ENCODE measurements around the gene AGBL4.

The AGBL4 gene

DNA sequence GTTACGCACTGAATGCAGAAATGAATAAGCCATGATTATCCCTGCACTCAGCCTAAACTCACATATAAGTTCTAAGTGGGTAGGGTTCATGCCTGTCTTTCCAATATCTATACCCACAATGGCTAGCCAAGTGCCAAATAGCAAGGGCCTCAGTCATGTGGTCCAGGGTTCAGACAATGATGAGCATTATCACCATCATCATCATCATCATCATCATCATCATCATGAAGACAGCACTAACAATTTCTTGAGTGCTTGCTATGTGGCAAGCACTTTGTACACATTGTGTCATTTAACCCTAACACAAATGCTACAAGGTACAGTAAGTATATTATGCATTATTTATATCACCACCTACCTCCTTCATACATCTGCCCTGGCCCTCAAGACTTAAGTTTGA is 500.0 kb downstream of the AGBL4 start:
- no peaks in the 10 kb centered on the region for H3K36me3 ChIP-seq
- H3K27me3 ChIP-seq, result no peaks in the 10 kb centered on the region
- H3K9me3 ChIP-seq, result no peaks in the 10 kb centered on the region
- no peak overlapping the region for H3K27ac ChIP-seq
- TF ChIP-seq, protein P1, sequence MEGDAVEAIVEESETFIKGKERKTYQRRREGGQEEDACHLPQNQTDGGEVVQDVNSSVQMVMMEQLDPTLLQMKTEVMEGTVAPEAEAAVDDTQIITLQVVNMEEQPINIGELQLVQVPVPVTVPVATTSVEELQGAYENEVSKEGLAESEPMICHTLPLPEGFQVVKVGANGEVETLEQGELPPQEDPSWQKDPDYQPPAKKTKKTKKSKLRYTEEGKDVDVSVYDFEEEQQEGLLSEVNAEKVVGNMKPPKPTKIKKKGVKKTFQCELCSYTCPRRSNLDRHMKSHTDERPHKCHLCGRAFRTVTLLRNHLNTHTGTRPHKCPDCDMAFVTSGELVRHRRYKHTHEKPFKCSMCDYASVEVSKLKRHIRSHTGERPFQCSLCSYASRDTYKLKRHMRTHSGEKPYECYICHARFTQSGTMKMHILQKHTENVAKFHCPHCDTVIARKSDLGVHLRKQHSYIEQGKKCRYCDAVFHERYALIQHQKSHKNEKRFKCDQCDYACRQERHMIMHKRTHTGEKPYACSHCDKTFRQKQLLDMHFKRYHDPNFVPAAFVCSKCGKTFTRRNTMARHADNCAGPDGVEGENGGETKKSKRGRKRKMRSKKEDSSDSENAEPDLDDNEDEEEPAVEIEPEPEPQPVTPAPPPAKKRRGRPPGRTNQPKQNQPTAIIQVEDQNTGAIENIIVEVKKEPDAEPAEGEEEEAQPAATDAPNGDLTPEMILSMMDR (IDR thresholded peaks at IDR 0.05), result no peak
- no peak overlapping the region for H3K4me3 ChIP-seq (ENCODE audit: low read depth in 1 of 2, low read length in 1 of 2)
- no peaks in the 10 kb centered on the region for H3K4me1 ChIP-seq (ENCODE audit: control insufficient read depth in 1 of 2, insufficient read depth in 1 of 2, low read depth in 1 of 2, low read length in 1 of 2)

DNA sequence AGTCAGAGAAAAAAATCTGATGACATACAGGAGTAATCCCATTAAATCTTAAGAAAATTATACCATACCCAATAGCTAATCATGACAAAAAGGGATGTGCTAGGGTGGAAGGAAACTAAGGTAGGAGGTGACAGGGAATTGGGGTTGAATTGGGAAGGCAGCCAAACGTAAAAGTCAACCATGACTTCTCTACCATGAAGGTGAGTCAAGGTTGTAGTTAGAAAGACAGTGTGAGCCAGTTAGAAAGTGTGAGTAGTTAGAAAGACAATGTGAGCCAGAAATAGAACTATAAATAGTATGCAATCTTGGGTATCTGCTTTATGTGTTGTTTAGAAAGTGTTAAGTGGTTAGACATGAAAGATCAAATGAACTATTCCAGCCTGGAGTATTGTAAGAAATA is 556.8 kb downstream of the AGBL4 start:
- Histone ChIP-seq H3K4me3 (ENCODE audit: low read depth in 1 of 2, low read length in 1 of 2) (no peak overlapping the region), H3K36me3 (no peaks in the 10 kb centered on the region), H3K9me3 (no peaks in the 10 kb centered on the region), H3K4me1 (ENCODE audit: control insufficient read depth in 1 of 2, insufficient read depth in 1 of 2, low read depth in 1 of 2, low read length in 1 of 2) (no peaks in the 10 kb centered on the region), H3K27me3 (no peaks in the 10 kb centered on the region), H3K27ac (no peak overlapping the region)
- TF ChIP-seq, protein P1 (IDR thresholded peaks at IDR 0.05), result no peak

DNA sequence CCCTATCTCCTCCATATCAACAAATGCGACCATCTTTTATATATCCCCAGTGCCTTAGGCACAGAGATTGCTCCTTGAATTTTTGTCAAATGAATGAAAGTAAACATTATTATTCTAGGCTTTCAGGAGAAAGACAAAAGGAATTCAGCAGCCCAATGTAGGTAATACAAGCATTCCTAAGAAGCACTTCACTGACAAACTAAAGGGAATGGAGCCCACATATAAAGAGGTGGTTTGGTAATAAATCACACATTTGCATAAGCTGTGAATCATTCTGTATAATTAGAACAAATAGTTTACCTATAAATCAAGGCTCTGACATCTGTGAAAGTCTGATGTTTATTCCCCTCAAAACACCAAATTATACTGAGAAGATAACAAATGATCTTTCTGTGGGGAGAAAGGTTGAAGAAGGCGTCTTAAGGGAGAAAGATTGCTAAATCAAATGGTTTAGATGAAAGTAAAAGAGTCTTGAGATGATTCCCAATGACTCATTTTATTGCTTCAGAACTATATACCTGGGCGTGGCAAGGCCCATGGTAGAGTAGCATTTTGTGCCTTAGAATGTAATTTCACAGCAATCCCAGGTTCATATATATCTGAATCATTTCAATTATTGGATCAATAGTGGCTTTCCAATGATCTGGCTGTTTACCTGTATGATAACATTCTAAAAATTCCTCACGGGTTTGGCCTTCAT is 558.1 kb downstream of the AGBL4 start:
- Histone ChIP-seq H3K27me3 (no peaks in the 10 kb centered on the region), H3K27ac (no peak overlapping the region), H3K4me3 (ENCODE audit: low read depth in 1 of 2, low read length in 1 of 2) (no peak overlapping the region), H3K4me1 (ENCODE audit: control insufficient read depth in 1 of 2, insufficient read depth in 1 of 2, low read depth in 1 of 2, low read length in 1 of 2) (no peaks in the 10 kb centered on the region), H3K9me3 (no peaks in the 10 kb centered on the region), H3K36me3 (no peaks in the 10 kb centered on the region)
- TF ChIP-seq, protein P1 (IDR thresholded peaks at IDR 0.05), result no peak

DNA sequence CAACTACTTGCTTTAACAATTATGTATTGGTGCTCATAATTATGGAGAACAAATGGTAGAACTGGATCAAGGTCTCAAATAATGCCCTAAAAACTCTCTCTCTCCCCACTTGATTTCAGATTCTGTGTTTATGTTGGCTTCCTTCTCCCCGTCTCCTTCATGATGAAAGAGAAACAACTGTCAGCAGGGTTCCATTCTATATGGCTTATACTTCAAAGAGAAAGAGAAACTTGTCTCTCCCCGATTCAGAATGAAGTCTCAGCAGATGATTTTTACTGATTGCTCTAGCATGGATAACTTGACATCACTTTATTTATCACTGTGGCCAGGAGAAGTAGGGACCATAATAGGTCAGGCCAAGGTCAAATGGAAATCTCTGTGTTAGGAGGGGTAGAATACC is 575.6 kb downstream of the AGBL4 start:
- H3K4me1 ChIP-seq (ENCODE audit: control insufficient read depth in 1 of 2, insufficient read depth in 1 of 2, low read depth in 1 of 2, low read length in 1 of 2), result no peaks in the 10 kb centered on the region
- H3K27ac ChIP-seq, result no peak overlapping the region
- H3K27me3 ChIP-seq, result no peaks in the 10 kb centered on the region
- TF ChIP-seq, protein P1 (IDR thresholded peaks at IDR 0.05), result no peak
- H3K4me3 ChIP-seq (ENCODE audit: low read depth in 1 of 2, low read length in 1 of 2), result no peak overlapping the region
- no peaks in the 10 kb centered on the region for H3K9me3 ChIP-seq
- H3K36me3 ChIP-seq, result no peaks in the 10 kb centered on the region

DNA sequence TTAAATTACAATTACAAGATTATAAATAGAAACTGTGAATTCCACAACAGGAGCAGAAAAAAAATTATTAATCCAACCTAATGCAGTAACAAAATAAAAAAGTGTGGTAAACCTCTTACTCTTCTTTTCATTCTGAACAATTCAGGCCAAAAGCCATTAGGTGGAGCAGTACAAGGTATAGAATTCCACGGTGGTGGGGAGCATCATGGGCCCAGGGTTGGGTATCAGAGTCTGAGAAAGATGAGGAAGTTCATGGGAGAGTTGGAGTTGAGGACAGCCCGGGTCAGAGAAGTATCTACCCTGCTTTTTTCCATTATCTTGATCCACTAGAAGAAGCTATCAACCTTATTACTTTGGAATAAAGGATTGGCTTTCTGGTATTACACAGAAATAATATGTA is 586.9 kb downstream of the AGBL4 start:
- TF ChIP-seq, protein P1 (IDR thresholded peaks at IDR 0.05), result no peak
- Histone ChIP-seq H3K4me3 (ENCODE audit: low read depth in 1 of 2, low read length in 1 of 2) (no peak overlapping the region), H3K36me3 (no peaks in the 10 kb centered on the region), H3K27me3 (no peaks in the 10 kb centered on the region), H3K9me3 (no peaks in the 10 kb centered on the region), H3K4me1 (ENCODE audit: control insufficient read depth in 1 of 2, insufficient read depth in 1 of 2, low read depth in 1 of 2, low read length in 1 of 2) (no peaks in the 10 kb centered on the region), H3K27ac (no peak overlapping the region)

All from neutrophil (primary cell).